ENCODE measurements around the gene PLCB1.

PLCB1 gene

GRCh38 chr20:8518878-8519277, 386.8 kb downstream of the PLCB1 start:
- DNase-seq (ENCODE audit: low read depth, low spot score): no peak
- in situ Hi-C loops (cut with HindIII; ENCODE audit: low sequenced_read_pairs): no loop called here
- no peak overlapping the region for H3K4me3 ChIP-seq (ENCODE audit: low read depth, low read length)
- no peak for TF ChIP-seq CTCF (IDR thresholded peaks at IDR 0.05; ENCODE audit: low read depth, low read length)

- TF ChIP-seq CTCF (IDR thresholded peaks at IDR 0.05; ENCODE audit: low read depth, low read length): no peak
- in situ Hi-C loops (cut with HindIII; ENCODE audit: low sequenced_read_pairs): no loop called here
- DNase-seq (ENCODE audit: low read depth, low spot score): no peak
- H3K4me3 ChIP-seq (ENCODE audit: low read depth, low read length): no peak overlapping the region
Observed at GRCh38 chr20:8519887-8520286, 387.8 kb downstream of the PLCB1 start.

GRCh38 chr20:8522168-8522567, 390.1 kb downstream of the PLCB1 start:
- TF ChIP-seq CTCF (IDR thresholded peaks at IDR 0.05; ENCODE audit: low read depth, low read length): no peak
- H3K4me3 ChIP-seq (ENCODE audit: low read depth, low read length): no peak overlapping the region
- in situ Hi-C loops (cut with HindIII; ENCODE audit: low sequenced_read_pairs): no loop called here
- no peak for DNase-seq (ENCODE audit: low read depth, low spot score)

- no peak for DNase-seq (ENCODE audit: low read depth, low spot score)
- in situ Hi-C loops (cut with HindIII; ENCODE audit: low sequenced_read_pairs): no loop called here
- no peak overlapping the region for H3K4me3 ChIP-seq (ENCODE audit: low read depth, low read length)
- no peak for TF ChIP-seq CTCF (IDR thresholded peaks at IDR 0.05; ENCODE audit: low read depth, low read length)
Observed at GRCh38 chr20:8523684-8524083, 391.6 kb downstream of the PLCB1 start.

- in situ Hi-C loops (cut with HindIII; ENCODE audit: low sequenced_read_pairs): no loop called here
- no peak for TF ChIP-seq CTCF (IDR thresholded peaks at IDR 0.05; ENCODE audit: low read depth, low read length)
- H3K4me3 ChIP-seq (ENCODE audit: low read depth, low read length): no peak overlapping the region
- DNase-seq (ENCODE audit: low read depth, low spot score): no peak
Observed at GRCh38 chr20:8524101-8525016, 392.3 kb downstream of the PLCB1 start.

- in situ Hi-C loops (cut with HindIII; ENCODE audit: low sequenced_read_pairs): no loop called here
- TF ChIP-seq CTCF (IDR thresholded peaks at IDR 0.05; ENCODE audit: low read depth, low read length): no peak
- no peak overlapping the region for H3K4me3 ChIP-seq (ENCODE audit: low read depth, low read length)
- DNase-seq (ENCODE audit: low read depth, low spot score): no peak
Observed at GRCh38 chr20:8525017-8525343, 392.9 kb downstream of the PLCB1 start.

Data from astrocyte of the spinal cord (primary cell).